Type B pancreatic cell (in vitro differentiated cells): Measurements from ENCODE around the gene CCDC39. TPM values are rescaled to one million over a fixed set of nuclear protein-coding genes. Genes with fewer than 3 reads are reported as not detected.

Source experiments
- DNase-seq: peaks from one replicate; pipeline ENCODE4 v3.0.0; 2021; ENCODE audit warnings: mixed read lengths; ENCODE audit not compliant: unreplicated experiment; ENCODE audit errors: extremely low spot score
- H3K27ac Mint-ChIP-seq: 2 replicates; pipeline ENCODE4 v1.8.0; 2021; ENCODE audit warnings: mild to moderate bottlenecking, mixed read lengths
- H3K27me3 Mint-ChIP-seq: 2 replicates; pipeline ENCODE4 v1.8.0; 2021; ENCODE audit warnings: mixed read lengths
- H3K36me3 Mint-ChIP-seq: 2 replicates; pipeline ENCODE4 v1.8.0; 2021; ENCODE audit warnings: mixed read lengths
- H3K4me1 Mint-ChIP-seq: one replicate; pipeline ENCODE4 v1.8.0; 2021; ENCODE audit warnings: mixed read lengths; ENCODE audit not compliant: unreplicated experiment
- H3K4me3 Mint-ChIP-seq: 2 replicates; pipeline ENCODE4 v1.8.0; 2021; ENCODE audit warnings: mild to moderate bottlenecking, mixed read lengths
- H3K9me3 Mint-ChIP-seq: 2 replicates; pipeline ENCODE4 v1.8.0; 2021; ENCODE audit warnings: mixed read lengths
- CTCF ChIP-seq: fragments of 200-600 bp; sonication (generic); conservative IDR thresholded peaks from 2 replicates; pipeline ENCODE4 v1.5.0; 2021; ENCODE audit warnings: antibody characterized with exemption, mild to moderate bottlenecking
- total RNA-seq: library from RNA; stranded (reverse); gene quantifications from 2 replicates; pipeline ENCODE4 v1.2.1, GENCODE V29; 2021; ENCODE audit warnings: low replicate concordance

CCDC39 gene
- total RNA-seq, 1 donor from 2014 or later, result 0.41 TPM

- Mint-ChIP-seq H3K4me3 (no peak overlapping the region), H3K27me3 (no peaks in the 10 kb centered on the region), H3K4me1 (no peaks in the 10 kb centered on the region), H3K9me3 (no peaks in the 10 kb centered on the region), H3K27ac (no peak overlapping the region), H3K36me3 (peaks cover 27% of the 10 kb centered on the region)
- TF ChIP-seq CTCF, result no peak
- no peak for DNase-seq
Observed at GRCh38 chr3:180612364-180612763, 66.9 kb downstream of the CCDC39 start.

- no peak for TF ChIP-seq CTCF
- H3K27ac Mint-ChIP-seq, result no peak overlapping the region
- H3K27me3 Mint-ChIP-seq, result no peaks in the 10 kb centered on the region
- H3K36me3 Mint-ChIP-seq, result peaks cover 30% of the 10 kb centered on the region
- DNase-seq, result no peak
- H3K9me3 Mint-ChIP-seq, result no peaks in the 10 kb centered on the region
- H3K4me1 Mint-ChIP-seq, result no peaks in the 10 kb centered on the region
- H3K4me3 Mint-ChIP-seq, result no peak overlapping the region
Observed at GRCh38 chr3:180611006-180611405, 68.3 kb downstream of the CCDC39 start.

GRCh38 chr3:180601688-180602666 is 77.3 kb downstream of the CCDC39 start, which contains the start of gene TTC14:
Gene TTC14 (plus strand): TSS chr3:180602163. CDS start chr3:180602262, 99 bp downstream.
- Mint-ChIP-seq H3K36me3 (peaks cover 10% of the 10 kb centered on the region), H3K4me3 (peak within 1 kb of the TSS; percentile 92), H3K9me3 (no peaks in the 10 kb centered on the region), H3K4me1 (peaks cover 15% of the 10 kb centered on the region), H3K27ac (peak within 1 kb of the TSS; percentile 92), H3K27me3 (peaks cover 28% of the 10 kb centered on the region)
- no peak for TF ChIP-seq CTCF
- DNase-seq, result peak; percentile 93

GRCh38 chr3:180600473-180600872 is 78.8 kb downstream of the CCDC39 start:
- no peak for DNase-seq
- no peaks in the 10 kb centered on the region for H3K9me3 Mint-ChIP-seq
- TF ChIP-seq CTCF, result no peak
- H3K4me1 Mint-ChIP-seq, result peaks cover 15% of the 10 kb centered on the region
- H3K27me3 Mint-ChIP-seq, result peaks cover 35% of the 10 kb centered on the region
- peaks cover 3% of the 10 kb centered on the region for H3K36me3 Mint-ChIP-seq
- H3K4me3 Mint-ChIP-seq, result peak overlapping the region; percentile 92
- no peak overlapping the region for H3K27ac Mint-ChIP-seq

GRCh38 chr3:180595559-180595935 is 83.7 kb downstream of the CCDC39 start:
- H3K9me3 Mint-ChIP-seq, result no peaks in the 10 kb centered on the region
- TF ChIP-seq CTCF, result no peak
- no peak overlapping the region for H3K4me3 Mint-ChIP-seq
- no peak overlapping the region for H3K27ac Mint-ChIP-seq
- H3K4me1 Mint-ChIP-seq, result no peaks in the 10 kb centered on the region
- no peak for DNase-seq
- peaks cover 38% of the 10 kb centered on the region for H3K27me3 Mint-ChIP-seq
- no peaks in the 10 kb centered on the region for H3K36me3 Mint-ChIP-seq
